Glomerular endothelial cell (primary cell): ENCODE measurements around the gene ARHGEF7. TPM values are rescaled to one million over a fixed set of nuclear protein-coding genes. Genes with fewer than 3 reads are reported as not detected.

ENCODE experiments used
- DNase-seq: peaks from one replicate; pipeline ENCODE4 v3.0.0-alpha.2; 2011; ENCODE audit warnings: low read depth, low spot score; ENCODE audit errors: extremely low read depth
- total RNA-seq: library from RNA; depleted of rRNA; stranded (reverse); fragments of >200 nt; gene quantifications from 2 replicates; pipeline ENCODE4 v1.2.3, GENCODE V29; 2015

ARHGEF7 gene
- total RNA-seq, 1 donor from 2014 or later, result 197 TPM

DNA sequence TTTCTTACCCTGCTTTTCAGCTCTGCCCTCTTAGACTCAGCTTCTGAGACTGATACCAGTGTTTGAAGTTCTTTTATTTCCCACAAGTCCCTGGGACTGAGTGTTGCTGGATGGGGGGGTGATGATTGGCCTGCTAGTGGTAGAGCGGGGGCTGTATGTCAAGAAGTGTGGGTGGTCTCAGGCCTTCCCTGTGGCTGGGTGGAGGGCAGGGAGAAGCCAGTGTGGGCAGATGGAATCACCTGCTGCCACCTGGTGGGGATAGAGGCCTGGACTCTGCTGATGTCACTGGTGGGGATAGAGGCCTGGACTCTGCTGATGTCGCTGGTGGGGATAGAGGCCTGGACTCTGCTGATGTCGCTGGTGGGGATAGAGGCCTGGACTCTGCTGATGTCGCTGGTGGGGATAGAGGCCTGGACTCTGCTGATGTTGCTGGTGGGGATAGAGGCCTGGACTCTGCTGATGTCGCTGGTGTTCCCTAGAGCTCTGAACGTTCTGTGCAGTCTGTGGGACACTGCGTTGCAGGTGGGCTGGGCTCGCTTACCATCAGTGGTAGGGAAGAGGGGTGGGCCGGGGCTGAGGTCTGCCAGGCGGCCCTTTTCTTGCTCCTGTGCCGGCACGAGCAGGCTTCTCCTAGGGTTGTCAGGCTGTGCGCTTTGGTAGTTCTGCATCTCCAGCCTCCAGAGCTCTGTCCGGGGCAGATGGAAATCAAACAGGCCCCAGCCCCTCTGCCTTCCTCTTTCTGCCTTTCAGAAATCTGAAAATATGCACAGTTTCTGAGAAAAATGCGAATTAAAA, 101.3 kb downstream of the ARHGEF7 start:
- no peak for DNase-seq

DNA sequence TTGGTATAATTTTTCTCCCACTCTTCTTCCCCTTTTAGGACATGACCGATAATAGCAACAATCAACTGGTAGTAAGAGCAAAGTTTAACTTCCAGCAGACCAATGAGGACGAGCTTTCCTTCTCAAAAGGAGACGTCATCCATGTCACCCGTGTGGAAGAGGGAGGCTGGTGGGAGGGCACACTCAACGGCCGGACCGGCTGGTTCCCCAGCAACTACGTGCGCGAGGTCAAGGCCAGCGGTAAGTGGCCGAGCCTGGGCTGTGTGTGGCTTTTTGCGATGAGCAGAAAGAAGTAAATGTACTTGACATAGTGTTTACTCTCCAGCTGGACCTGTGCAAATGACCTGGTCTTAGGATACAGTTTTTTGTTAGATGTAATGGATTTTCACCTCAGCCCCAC, 102.5 kb downstream of the ARHGEF7 start:
- no peak for DNase-seq

DNA sequence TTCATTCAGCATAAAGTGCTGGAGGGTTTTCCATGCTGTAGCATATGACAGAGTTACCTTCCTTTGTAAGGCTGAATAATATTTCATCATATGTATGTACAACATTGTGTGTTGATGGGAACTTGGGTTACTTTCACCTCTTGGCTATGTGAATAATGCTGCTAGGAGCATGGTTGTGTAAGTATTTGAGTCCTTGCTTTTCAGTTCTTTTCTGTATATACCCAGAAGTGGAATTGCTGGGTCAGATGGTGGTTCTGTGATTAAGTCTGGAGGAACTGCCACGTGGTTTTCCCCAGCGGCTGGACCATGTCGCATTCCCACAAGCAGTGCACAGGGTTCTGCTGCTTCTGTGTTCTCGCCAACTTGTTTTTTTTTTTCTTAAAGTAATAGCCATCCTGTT, 104.2 kb downstream of the ARHGEF7 start:
- no peak for DNase-seq

DNA sequence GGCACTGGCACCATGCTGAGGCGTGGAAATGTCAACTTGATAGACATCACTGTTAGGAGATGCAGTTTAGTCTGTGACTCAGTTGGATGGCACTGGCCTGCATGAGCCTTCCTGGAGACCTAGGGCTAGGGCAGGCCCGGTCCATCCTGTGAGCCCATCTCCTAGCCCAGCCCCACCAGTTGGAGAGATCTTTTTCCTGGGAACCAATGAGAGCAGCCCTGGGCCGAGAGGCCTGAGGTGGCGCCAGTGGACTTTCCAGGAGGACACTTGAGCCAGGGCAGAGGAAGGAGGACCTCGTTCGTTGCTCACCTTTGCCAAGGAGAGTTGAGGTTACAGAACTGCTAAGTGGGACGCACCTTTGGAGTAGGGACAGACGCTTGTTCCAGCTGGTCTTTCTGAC, 104.8 kb downstream of the ARHGEF7 start:
- DNase-seq, result no peak

DNA sequence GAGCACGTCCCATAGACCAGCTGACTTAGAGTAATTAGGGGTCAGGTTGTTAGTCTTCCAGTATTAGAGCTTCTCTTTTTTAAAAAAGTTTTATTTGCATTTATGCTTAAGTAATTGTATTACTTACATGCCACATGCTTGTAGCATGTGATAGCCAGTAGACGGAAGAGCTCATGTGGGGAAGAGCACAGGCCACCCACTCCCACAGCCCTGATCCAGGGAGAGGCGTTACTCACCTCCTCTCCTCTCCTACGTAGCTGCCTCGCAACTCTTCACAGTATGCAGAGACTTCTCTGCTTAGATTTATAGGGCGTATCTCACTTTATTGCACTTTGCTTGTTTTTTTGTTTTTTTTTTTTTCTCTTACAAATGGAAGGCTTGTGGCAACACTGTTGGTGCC, 110.1 kb downstream of the ARHGEF7 start:
- DNase-seq, result no peak

DNA sequence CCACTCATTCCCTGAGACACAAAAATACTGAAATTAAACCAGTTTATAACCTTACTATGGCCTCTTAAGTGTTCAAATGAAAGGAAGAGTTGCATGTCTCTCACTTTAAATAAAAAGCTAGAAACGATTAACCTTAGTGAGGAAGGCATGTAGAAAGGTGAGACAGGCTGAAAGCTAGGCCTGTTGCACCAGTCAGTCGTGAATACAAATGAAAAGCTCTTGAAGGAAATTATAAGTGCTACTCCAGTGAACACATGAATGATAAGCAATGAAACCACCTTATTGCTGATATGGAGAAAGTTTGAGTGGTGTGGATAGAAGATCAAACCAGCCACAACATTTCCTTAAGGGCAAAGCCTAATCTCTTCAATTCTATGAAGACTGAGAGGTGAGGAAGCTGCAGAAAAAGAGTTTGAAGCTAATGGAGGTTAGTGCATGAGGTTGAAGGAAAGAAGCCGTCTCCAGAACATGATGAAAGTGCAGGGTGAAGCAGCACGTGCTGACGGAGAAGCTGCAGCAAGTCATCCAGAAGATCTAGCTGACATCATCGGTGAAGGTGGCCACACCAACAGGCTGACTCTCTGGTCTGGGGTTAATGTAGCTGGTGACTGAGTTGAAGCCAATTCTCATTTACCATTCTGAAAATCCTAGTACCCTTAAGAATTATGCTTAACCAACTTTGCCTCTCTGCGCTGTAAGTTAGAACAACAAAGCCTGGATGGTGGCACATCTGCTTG, 110.9 kb downstream of the ARHGEF7 start:
- no peak for DNase-seq

DNA sequence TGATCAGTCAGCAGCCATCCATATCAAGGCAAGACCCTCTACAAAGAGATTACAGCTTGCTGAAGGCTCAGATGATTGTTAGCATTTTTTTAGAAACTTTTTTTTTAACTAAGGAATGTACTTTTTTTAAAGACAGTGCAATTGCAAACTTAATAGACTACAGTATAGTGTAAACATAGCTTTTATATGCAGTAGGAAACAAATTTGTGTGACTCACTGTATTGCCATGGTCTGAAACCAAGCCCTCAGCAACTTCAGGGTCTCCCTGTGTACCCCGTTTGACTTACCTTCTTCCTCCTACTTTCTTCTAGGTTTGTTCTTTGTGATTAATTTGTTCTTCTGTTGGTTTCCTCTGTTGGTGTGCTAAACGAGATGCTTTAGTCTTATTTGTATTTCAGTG, 112.3 kb downstream of the ARHGEF7 start:
- no peak for DNase-seq

DNA sequence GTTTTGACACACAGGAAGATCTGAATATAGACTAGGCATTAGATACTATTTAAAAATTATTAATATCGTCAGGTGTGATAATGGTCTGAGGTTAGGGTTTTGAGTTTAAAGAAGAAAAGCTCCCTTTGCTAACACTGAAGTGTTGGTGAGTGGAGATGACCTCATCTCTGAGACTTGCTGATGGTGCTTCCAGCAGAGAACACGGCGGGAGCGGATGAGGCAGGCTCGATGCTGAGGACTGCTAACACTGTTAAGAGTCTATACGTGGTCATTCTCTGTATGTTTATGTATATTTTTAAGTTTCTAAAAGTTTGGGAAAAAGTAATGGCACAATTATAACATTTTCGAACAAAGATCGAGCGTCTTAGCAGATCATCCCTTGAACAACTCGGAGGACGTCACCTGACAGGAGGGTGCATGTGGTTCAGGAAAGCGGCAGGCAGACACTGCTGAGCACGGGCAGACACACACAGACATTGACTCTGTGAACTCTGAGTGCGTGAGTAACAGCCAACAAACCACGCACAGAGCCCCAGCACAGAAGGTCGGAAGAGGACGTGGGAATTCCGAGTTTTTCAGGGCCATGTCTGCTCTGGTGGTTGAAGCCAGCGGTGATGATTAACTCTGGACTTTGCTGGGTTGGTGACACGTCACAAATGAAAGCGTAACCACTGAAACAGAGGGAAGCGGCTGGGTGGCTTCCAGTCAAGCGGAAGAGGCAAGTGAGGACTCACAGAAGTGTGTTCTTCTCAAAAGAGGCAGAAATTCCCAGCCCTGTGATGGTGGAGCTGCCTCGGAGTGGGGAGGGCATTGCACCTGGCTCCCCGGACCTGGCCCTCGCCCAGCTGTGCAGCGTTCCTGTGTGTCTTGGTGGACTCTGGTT, 113.4 kb downstream of the ARHGEF7 start:
- DNase-seq, result no peak

DNA sequence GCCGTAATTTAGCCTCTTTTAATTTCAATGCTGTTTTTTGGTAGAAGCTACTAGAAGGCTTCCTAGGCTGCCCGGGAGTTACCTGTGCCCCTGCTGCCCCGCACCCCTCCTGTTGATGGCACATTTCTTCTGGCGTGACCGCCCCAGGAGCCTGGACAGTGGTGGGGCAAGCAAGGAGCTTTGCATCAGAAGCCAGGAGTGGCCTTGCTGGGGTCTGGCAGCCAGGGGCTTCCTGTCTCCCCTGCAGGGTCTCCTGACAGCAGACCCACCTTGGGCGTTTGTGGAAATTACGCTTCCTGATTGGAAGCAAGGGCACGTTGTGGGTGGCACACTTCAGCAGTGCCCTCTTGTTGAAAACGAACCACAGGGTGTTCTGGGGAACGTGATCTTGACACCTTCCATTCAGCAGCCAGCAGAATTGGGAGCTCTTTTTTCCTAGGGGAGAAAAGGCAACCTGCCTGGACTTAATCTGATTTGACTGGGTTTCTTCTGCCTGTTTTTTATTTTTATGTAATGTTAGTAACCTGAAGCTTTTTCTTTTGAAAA, 115.3 kb downstream of the ARHGEF7 start:
- no peak for DNase-seq

DNA sequence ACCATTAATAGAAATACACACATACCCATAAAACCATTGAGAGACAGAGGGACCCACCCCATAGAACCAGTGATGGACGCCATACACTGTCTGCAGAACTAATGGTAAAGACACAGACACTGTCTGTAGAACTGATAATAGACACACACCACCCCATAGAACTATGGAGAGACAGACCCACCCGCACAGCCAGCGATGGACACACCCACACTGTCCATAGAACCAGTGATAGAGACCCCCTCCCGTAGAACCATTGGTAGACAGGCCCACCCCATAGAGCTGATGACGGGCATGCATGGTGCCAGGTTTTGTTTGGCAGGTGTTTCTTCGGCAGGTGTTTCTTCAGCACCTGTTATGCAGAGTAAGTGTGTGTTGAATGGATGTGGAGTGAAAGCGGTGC, 117.1 kb downstream of the ARHGEF7 start:
- no peak for DNase-seq

DNA sequence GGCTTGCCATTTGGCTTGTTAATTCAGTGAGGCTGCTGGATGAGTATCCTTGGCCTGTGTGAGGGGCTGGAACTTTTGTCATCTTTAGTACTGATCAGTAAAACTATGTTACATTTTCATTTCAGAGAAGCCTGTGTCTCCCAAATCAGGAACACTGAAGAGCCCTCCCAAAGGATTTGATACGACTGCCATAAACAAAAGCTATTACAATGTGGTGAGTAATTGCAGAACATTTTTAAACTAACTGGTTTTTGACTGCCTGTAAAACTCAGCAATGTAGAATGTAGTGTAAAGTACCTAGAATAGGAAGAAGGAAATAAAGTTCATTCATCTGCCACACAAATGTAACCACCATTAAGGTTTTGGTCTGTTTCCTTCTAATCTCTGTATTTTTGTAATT, 118.0 kb downstream of the ARHGEF7 start:
- DNase-seq, result no peak

DNA sequence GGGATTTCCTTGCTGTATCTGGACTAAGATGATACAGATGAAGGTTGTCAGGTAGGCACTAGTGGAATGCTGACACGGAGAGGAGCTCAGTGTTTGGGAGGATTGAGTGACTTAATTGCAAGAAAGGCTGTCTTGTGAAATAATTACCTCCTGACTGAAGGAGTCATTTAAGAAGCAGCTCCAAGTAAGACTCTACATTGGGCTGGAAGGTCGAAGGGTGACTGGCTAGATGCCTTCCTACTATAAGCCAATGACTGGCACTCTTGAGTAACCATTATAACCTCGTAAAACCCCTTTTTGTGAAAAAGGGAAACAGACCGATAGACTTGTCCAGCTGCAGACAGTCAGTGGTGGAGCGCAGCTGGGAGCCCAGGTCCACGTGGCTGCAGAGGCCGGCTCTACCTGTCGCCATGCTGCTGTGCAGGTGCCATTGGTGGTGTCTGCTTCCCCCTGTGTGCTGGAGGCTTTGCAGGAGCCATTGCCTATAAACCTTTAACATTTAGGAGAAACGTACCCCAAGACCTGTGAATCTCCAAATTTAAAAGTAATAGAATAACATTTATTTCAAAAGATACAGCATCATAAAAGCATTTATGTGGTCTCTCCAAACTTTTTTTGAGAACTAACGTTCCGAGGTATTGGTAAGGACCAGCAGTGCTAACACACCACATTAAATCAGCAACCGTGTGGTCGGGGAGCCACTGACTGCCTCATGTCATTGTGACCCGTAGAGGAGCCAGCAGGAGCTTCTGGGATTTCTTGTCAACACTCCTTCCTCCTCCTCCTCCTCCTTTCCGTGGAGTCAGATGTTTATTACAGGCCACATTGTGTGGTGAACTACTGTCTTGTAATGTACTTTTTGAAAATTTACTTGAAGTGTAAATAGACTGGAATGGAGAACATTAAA, 124.9 kb downstream of the ARHGEF7 start:
- no peak for DNase-seq

DNA sequence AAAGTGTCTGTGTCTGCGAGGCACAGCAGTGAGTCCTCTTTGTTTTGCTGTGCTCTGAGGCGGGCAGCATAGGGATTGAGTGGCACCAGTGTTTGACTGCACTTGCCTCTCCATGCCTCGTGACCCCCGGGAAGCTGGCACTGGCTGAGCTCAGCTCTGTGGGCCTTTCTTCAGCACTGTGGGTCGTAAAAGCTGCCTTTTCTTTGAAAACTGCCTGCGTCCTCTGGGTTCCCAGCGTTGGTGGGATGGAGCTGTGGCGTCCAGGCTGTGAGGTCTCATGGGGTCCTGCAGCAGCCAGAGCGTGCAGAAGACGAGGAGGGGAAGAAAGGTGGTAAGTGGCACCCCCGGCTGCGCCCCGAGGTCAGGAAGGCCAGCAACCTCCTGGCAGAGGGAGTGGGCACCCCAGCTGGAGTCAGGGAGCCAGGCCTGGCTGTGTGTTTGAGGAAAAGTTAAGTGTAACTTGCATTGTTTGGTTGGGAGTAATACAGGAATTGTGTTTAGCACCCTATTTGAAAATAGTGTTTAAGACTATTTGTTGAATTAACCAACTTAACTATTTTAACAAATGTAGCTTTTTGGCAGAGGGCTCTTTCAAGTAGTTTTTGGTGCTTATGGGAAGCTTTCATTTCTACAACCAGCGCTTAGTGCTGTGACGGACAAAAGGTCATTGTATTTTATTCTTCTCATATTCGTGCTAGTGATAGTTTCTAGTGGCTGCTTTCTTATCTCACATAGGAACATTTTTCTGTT, 126.1 kb downstream of the ARHGEF7 start:
- DNase-seq, result no peak

DNA sequence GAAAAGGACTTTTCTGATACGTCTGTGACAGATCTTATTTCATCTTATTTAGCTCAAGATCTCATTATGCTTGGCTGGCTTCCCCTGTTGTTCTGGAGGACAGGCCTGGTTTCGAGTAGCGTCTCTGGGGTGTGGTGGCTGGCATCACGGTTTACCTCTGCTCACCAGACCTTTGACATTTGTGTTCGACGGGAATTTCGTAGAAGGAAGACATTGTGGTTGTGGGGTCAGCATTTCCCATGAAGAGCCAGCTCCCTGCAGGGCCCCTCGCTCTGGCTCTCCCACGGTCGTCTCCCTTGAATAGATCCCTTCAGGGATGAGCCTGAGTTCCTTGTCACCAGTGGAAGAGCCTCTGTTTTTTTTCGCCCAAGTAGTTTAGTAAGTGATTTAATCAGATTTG, 126.8 kb downstream of the ARHGEF7 start:
- DNase-seq, result no peak

DNA sequence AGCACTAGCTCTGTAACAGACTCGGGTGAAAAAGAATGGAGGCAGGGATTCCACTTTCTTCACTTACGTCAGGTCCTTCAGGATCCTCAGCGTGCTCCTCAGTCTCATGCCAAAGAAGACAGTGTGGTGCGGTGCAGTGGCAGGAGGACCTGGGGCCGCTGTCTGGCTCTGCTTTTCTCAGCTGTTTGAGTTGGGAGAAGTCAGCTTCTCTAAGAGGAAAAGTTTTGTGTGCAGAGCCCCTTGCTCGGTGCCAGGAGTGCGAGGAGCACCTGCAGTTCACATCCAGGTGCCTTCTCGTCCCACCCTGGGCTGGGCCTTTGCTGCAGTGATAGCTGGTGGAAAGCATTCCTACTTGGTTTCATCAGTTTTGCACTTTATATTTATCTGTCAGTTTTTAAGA, 127.5 kb downstream of the ARHGEF7 start:
- DNase-seq, result no peak

DNA sequence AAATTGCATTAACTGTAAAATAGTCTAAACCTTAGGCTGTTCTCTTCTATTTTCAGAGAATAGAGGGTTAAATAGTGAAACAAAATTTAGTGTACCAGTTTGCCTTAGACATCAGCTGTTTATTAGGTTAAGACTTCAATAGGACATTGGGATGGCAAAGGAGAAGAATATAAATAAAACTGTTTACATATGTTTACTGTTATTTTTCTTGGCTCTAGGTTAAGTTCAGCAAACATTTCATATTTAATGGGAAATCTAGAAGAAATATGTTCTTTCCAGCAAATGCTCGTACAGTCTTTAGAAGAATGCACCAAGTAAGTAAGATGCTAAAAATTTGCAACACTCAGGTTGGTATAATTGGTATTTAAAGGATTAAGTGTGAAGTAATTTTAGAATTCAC, 128.9 kb downstream of the ARHGEF7 start:
- no peak for DNase-seq

DNA sequence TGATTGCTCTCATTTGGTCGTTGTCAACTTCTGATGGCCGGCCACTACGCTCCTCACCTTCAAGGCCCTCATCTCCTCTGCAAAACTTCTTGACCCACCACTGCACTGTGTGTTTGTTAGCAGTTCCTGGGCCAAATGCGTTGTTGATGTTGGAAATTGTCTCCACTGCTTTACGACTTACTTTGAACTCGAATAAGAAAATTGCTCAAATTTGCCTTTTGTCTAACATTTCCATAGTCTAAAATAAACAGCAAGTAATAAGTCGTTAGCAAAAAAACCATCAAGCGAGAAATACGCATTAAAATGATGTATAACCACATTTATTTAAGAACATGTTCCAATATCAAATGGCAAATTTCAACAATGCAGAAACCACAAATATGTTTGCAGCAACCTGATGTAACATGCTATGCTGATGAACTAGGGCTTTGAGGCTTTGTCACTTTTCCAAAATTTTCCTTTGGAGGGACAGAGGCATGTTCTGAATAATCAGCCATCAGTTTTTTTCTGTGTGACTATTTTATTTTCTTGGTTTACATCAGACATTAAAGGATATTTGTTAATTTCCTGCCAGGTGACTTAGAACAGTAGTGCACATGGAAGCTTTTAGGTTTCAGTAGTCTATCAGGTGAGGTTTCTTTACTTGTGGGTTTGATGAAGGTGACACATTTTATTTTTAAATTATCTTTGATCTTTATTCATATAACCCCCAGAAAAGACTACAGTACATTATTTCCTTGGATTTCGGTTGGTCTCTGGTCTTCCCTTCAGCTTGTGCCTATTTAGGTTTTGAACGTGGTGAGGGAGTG, 130.7 kb downstream of the ARHGEF7 start:
- no peak for DNase-seq

DNA sequence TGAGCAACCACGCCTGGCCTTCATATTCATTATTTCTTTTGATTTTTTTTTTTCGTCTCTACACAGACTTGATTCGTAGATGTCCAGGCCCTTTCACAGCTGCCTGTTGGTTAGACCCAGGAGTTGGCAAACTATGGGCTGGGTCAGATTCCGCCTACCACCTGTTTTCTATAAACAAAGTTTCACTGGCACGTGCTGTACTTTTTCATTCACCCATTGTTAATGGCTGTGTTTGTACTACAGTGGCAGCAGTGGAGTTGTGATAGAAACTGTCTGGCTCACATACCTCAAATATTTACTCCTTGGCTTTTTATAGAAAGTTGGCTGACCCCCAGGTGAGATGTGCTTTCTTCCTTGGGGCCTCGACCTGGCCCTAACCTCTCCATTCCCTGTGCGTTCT, 132.4 kb downstream of the ARHGEF7 start:
- DNase-seq, result no peak

DNA sequence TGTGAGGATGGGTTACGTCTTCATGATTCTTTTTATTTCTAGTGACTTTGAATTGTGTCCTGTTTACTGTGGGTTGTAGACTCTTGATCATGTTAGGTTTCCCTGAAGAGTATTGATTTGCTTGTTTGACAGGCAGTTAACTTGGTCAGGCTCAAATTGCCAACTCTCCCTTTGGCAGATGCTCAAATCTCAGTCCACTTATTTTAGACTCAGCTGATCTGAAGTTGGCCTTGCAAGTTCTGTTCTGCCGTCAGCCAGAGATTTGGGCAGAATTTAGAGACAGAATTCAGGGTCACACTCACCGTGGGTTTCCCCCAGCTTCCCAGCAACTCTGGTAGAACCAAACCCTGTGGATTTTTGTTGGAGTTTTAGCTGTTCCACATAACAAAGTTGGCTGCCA, 133.7 kb downstream of the ARHGEF7 start:
- DNase-seq, result no peak
